Adrenal gland (tissue), 5 donors: ENCODE results near the gene HOXD8.

Experiments
- CTCF ChIP-seq, 6 experiments: fragments of 450-650 bp in 4 of 6; fragments of 200-600 bp in 2 of 6; sonication (generic) in 1 of 6; IDR thresholded peaks; 1 replicate in 5 of 6; 2 replicates in 1 of 6; pipeline versions ENCODE4 v1.5.1 to v1.8.0; 2016 to 2021; ENCODE audit warnings: antibody characterized with exemption in 6 of 6, mild to moderate bottlenecking in 2 of 6, moderate library complexity in 1 of 6
- POLR2A ChIP-seq, 2 donors: fragments of 450-650 bp; IDR thresholded peaks; one replicate each; pipeline ENCODE4 v1.6.1; 2017; ENCODE audit warnings: antibody characterized with exemption in 2 of 2, mild to moderate bottlenecking in 2 of 2, moderate library complexity in 1 of 2
- donor health status: DM: no; HTN: no; CAD: no.

- TF ChIP-seq CTCF (IDR thresholded peaks at IDR 0.05), result no peak
- no peak for TF ChIP-seq POLR2A (IDR thresholded peaks at IDR 0.05)
Measured at GRCh38 chr2:176111846-176112374, 17.6 kb upstream of the HOXD8 start.
